ENCODE data around the gene SLC22A23.

- TF ChIP-seq CTCF (tag by site-specific recombination; IDR thresholded peaks at IDR 0.05) (no peak), KLF9 (tag by site-specific recombination; IDR thresholded peaks at IDR 0.05; ENCODE audit: low read depth) (no peak), ZNF23 (tag by site-specific recombination; IDR thresholded peaks at IDR 0.05; ENCODE audit: borderline replicate concordance) (no peak), ZBTB7A (tag by site-specific recombination; IDR thresholded peaks at IDR 0.05; ENCODE audit: low read depth) (peak; percentile 52; the same call in 1 of the 2 replicates), YY1 (tag by site-specific recombination; IDR thresholded peaks at IDR 0.05) (no peak), BCL11A (tag by site-specific recombination; IDR thresholded peaks at IDR 0.05; ENCODE audit: low read depth) (peak; percentile 89)
Observed at GRCh38 chr6:3419624-3420272, 37.1 kb downstream of the SLC22A23 start.
